Measurements from ENCODE around the gene DIP2C.

DNA sequence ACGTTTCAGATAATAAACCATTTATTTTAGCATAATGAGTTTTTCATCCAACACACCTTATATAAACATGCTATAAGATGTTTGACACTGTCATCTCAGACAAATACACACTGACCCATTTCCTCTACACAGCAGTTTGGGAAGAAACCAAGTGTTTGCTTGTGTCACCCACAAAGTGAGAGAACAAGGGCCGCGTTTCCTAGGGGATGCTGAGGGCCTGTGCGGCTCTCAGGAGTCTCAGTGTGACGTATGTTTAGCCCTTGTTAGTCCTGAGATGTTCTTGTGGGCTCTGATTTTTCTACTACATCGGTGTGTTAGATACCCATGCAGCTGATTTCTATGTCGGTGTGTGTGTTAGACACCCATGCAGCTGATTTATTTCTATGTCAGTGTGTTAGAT lies 266.3 kb downstream of the DIP2C start:
- no peak for TF ChIP-seq EZH2 (IDR thresholded peaks at IDR 0.05; ENCODE audit: borderline replicate concordance, low read depth, low read length, severe bottlenecking)
- TF ChIP-seq, protein P1, sequence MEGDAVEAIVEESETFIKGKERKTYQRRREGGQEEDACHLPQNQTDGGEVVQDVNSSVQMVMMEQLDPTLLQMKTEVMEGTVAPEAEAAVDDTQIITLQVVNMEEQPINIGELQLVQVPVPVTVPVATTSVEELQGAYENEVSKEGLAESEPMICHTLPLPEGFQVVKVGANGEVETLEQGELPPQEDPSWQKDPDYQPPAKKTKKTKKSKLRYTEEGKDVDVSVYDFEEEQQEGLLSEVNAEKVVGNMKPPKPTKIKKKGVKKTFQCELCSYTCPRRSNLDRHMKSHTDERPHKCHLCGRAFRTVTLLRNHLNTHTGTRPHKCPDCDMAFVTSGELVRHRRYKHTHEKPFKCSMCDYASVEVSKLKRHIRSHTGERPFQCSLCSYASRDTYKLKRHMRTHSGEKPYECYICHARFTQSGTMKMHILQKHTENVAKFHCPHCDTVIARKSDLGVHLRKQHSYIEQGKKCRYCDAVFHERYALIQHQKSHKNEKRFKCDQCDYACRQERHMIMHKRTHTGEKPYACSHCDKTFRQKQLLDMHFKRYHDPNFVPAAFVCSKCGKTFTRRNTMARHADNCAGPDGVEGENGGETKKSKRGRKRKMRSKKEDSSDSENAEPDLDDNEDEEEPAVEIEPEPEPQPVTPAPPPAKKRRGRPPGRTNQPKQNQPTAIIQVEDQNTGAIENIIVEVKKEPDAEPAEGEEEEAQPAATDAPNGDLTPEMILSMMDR (IDR thresholded peaks at IDR 0.05; ENCODE audit: borderline replicate concordance, extremely low read depth, low read length, poor library complexity, severe bottlenecking), result no peak

Data from DND-41 (cell line).